Measurements from ENCODE around the gene WAS.
A peak's percentile ranks its signal among the peaks of the same experiment; 100 is the strongest.
"Not testable (repeated sequence)": the region's sequence is repeated elsewhere in the genome, so short reads cannot be mapped to it uniquely, and the experiment has no call there.

The WAS gene

GRCh38 chrX:48666649-48667048 lies 16.9 kb upstream of the WAS start:
- no peaks in the 10 kb centered on the region for H3K36me3 ChIP-seq (ENCODE audit: insufficient read depth, low read depth, low read length)
- H3K9ac ChIP-seq (ENCODE audit: low read depth, low read length): no peak overlapping the region
- H3K9me3 ChIP-seq (ENCODE audit: insufficient read depth, low read depth, low read length): no peaks in the 10 kb centered on the region
- H3K4me1 ChIP-seq (ENCODE audit: insufficient read depth, low read length): no peaks in the 10 kb centered on the region
- no peak overlapping the region for H3K4me3 ChIP-seq (ENCODE audit: low read length)
- no peak overlapping the region for H3K27ac ChIP-seq (ENCODE audit: low read length)
- H3K27me3 ChIP-seq (ENCODE audit: insufficient read depth, low read length): no peaks in the 10 kb centered on the region

- Histone ChIP-seq H3K27ac (ENCODE audit: low read length) (no peak overlapping the region), H3K9ac (ENCODE audit: low read depth, low read length) (no peak overlapping the region), H3K27me3 (ENCODE audit: insufficient read depth, low read length) (no peaks in the 10 kb centered on the region), H3K4me1 (ENCODE audit: insufficient read depth, low read length) (no peaks in the 10 kb centered on the region), H3K4me3 (ENCODE audit: low read length) (no peak overlapping the region), H3K36me3 (ENCODE audit: insufficient read depth, low read depth, low read length) (no peaks in the 10 kb centered on the region), H3K9me3 (ENCODE audit: insufficient read depth, low read depth, low read length) (no peaks in the 10 kb centered on the region)
Measured at GRCh38 chrX:48667509-48667908, 16.1 kb upstream of the WAS start.

GRCh38 chrX:48668187-48668586 lies 15.4 kb upstream of the WAS start:
- H3K27ac ChIP-seq (ENCODE audit: low read length); H3K27me3 ChIP-seq (ENCODE audit: insufficient read depth, low read length); H3K9me3 ChIP-seq (ENCODE audit: insufficient read depth, low read depth, low read length); H3K4me3 ChIP-seq (ENCODE audit: low read length); H3K4me1 ChIP-seq (ENCODE audit: insufficient read depth, low read length); H3K9ac ChIP-seq (ENCODE audit: low read depth, low read length); H3K36me3 ChIP-seq (ENCODE audit: insufficient read depth, low read depth, low read length): not testable (repeated sequence)

DNA sequence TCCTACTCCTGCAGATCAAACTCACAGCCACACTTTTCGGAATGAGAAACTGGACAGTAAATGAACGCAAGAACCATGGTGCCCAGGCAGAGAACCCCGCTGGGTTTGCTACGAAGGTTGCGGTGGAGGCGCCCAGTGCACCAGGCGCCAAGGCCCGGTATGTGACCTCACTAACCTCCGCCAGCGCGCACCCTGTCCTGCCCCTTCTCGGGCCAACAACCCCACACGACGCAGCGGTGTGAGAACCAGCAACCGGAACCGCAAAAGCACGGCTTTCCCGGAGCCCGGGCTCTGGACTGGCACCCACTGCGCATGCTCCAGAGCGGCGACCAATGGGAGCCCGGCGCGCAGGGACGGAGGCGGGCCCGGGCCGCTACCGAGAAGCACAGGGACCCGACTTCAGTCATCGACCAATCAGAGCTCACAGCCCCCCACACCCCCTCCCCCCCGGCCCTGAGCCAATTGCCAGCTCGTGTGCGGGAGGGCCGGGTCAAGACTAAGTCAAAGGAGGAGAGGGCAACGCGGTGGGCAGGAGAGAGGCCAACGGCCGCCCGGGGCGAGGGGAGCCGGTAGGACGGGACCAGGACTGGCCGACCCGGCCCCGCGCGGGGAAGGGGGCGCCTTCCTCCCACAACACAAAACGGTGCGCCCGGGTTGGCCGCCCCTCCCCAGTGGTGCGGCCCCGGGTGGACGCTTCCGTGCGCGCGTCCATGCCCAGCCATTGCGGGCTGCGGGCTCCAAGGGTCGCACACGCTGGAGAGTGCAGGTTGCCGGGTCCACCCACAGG lies 7.3 kb upstream of the WAS start:
- peak overlapping the region; percentile 65 for H3K27ac ChIP-seq (ENCODE audit: low read length)
- no peaks in the 10 kb centered on the region for H3K36me3 ChIP-seq (ENCODE audit: insufficient read depth, low read depth, low read length)
- no peaks in the 10 kb centered on the region for H3K27me3 ChIP-seq (ENCODE audit: insufficient read depth, low read length)
- H3K9ac ChIP-seq (ENCODE audit: low read depth, low read length): peak overlapping the region; percentile 88; the same call in 1 of the 2 replicates
- no peaks in the 10 kb centered on the region for H3K4me1 ChIP-seq (ENCODE audit: insufficient read depth, low read length)
- H3K9me3 ChIP-seq (ENCODE audit: insufficient read depth, low read depth, low read length): no peaks in the 10 kb centered on the region
- H3K4me3 ChIP-seq (ENCODE audit: low read length): peak overlapping the region; percentile 94

- H3K36me3 ChIP-seq (ENCODE audit: insufficient read depth, low read depth, low read length): no peaks in the 10 kb centered on the region
- H3K9ac ChIP-seq (ENCODE audit: low read depth, low read length): peak overlapping the region; percentile 83; the same call in 1 of the 2 replicates
- no peaks in the 10 kb centered on the region for H3K9me3 ChIP-seq (ENCODE audit: insufficient read depth, low read depth, low read length)
- H3K27me3 ChIP-seq (ENCODE audit: insufficient read depth, low read length): no peaks in the 10 kb centered on the region
- H3K27ac ChIP-seq (ENCODE audit: low read length): peak overlapping the region; percentile 65
- H3K4me3 ChIP-seq (ENCODE audit: low read length): peak overlapping the region; percentile 89
- H3K4me1 ChIP-seq (ENCODE audit: insufficient read depth, low read length): no peaks in the 10 kb centered on the region
Measured at GRCh38 chrX:48676893-48677270, 6.7 kb upstream of the WAS start.

DNA sequence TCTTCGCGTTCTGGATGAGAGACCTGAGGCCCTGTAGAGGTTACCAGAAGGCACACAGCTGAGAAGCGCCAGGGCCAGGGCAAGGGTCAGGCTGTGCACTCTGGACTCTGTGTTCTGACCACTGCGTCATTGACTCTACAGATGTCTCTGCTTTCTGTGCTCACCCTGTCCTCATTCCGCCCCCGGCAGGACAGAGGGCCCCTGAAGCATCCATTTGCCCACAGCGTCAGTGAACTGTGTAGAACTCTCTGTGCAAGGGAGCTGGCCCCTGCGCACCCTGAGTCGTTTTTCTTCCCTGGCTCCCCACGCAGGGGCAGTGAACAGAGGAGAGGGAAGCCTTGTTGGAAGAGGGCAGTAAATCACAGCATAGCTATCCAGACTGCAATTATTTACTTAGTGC lies 6.1 kb upstream of the WAS start:
- Histone ChIP-seq H3K9me3 (ENCODE audit: insufficient read depth, low read depth, low read length) (no peaks in the 10 kb centered on the region), H3K27ac (ENCODE audit: low read length) (no peak overlapping the region), H3K27me3 (ENCODE audit: insufficient read depth, low read length) (no peaks in the 10 kb centered on the region), H3K4me3 (ENCODE audit: low read length) (peak overlapping the region; percentile 89), H3K9ac (ENCODE audit: low read depth, low read length) (peak overlapping the region; percentile 83; the same call in 1 of the 2 replicates), H3K36me3 (ENCODE audit: insufficient read depth, low read depth, low read length) (no peaks in the 10 kb centered on the region), H3K4me1 (ENCODE audit: insufficient read depth, low read length) (no peaks in the 10 kb centered on the region)

GRCh38 chrX:48680467-48680866 lies 3.1 kb upstream of the WAS start:
- not testable (repeated sequence) for H3K36me3 ChIP-seq (ENCODE audit: insufficient read depth, low read depth, low read length); H3K9ac ChIP-seq (ENCODE audit: low read depth, low read length); H3K27me3 ChIP-seq (ENCODE audit: insufficient read depth, low read length); H3K4me1 ChIP-seq (ENCODE audit: insufficient read depth, low read length); H3K4me3 ChIP-seq (ENCODE audit: low read length); H3K27ac ChIP-seq (ENCODE audit: low read length); H3K9me3 ChIP-seq (ENCODE audit: insufficient read depth, low read depth, low read length)

DNA sequence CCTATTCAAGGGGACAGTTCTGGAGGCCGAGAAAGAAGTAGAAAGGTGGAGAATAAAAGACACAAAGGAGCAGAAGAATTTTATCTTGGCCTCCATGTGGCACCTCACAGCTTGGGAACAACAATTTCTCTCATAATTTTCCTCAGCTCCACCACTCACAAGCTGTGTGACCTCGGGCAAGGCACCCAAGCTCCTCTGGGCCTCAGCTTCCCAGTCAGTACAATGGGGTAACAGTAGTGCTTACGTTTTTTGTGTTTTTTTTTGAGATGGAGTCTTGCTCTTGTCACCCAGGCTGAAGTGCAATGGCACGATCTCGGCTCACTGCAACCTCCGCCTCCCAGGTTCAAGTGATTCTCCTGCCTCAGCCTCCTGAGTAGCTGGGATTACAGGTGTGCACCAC lies 2.7 kb upstream of the WAS start:
- H3K27ac ChIP-seq (ENCODE audit: low read length); H3K9me3 ChIP-seq (ENCODE audit: insufficient read depth, low read depth, low read length); H3K36me3 ChIP-seq (ENCODE audit: insufficient read depth, low read depth, low read length); H3K4me3 ChIP-seq (ENCODE audit: low read length); H3K4me1 ChIP-seq (ENCODE audit: insufficient read depth, low read length); H3K27me3 ChIP-seq (ENCODE audit: insufficient read depth, low read length); H3K9ac ChIP-seq (ENCODE audit: low read depth, low read length): not testable (repeated sequence)

GRCh38 chrX:48681539-48682183 lies 1.9 kb upstream of the WAS start:
- Histone ChIP-seq H3K9me3 (ENCODE audit: insufficient read depth, low read depth, low read length) (no peaks in the 10 kb centered on the region), H3K27ac (ENCODE audit: low read length) (no peak overlapping the region), H3K36me3 (ENCODE audit: insufficient read depth, low read depth, low read length) (no peaks in the 10 kb centered on the region), H3K4me1 (ENCODE audit: insufficient read depth, low read length) (no peaks in the 10 kb centered on the region), H3K27me3 (ENCODE audit: insufficient read depth, low read length) (no peaks in the 10 kb centered on the region), H3K4me3 (ENCODE audit: low read length) (no peak overlapping the region), H3K9ac (ENCODE audit: low read depth, low read length) (no peak overlapping the region)

GRCh38 chrX:48682795-48683194 lies 804 bp upstream of the WAS start:
- H3K9me3 ChIP-seq (ENCODE audit: insufficient read depth, low read depth, low read length); H3K27ac ChIP-seq (ENCODE audit: low read length); H3K27me3 ChIP-seq (ENCODE audit: insufficient read depth, low read length); H3K4me1 ChIP-seq (ENCODE audit: insufficient read depth, low read length); H3K4me3 ChIP-seq (ENCODE audit: low read length); H3K9ac ChIP-seq (ENCODE audit: low read depth, low read length); H3K36me3 ChIP-seq (ENCODE audit: insufficient read depth, low read depth, low read length): not testable (repeated sequence)

DNA sequence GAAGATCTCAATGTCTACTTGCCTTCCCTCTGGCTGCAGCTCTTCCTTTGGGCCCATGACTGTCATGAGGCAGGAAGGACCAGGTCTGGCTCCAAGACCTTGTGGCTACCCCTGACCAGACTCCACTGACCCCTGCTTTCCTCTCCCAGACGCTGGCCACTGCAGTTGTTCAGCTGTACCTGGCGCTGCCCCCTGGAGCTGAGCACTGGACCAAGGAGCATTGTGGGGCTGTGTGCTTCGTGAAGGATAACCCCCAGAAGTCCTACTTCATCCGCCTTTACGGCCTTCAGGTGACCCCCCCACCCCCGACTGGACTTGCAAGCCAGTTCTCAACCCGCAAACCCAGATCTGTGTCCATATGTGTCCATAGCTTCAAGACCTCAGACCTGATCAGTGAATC lies 535 bp downstream of the WAS start:
- Histone ChIP-seq H3K9me3 (ENCODE audit: insufficient read depth, low read depth, low read length) (no peaks in the 10 kb centered on the region), H3K9ac (ENCODE audit: low read depth, low read length) (no peak overlapping the region), H3K36me3 (ENCODE audit: insufficient read depth, low read depth, low read length) (no peaks in the 10 kb centered on the region), H3K4me3 (ENCODE audit: low read length) (no peak overlapping the region), H3K27me3 (ENCODE audit: insufficient read depth, low read length) (no peaks in the 10 kb centered on the region), H3K4me1 (ENCODE audit: insufficient read depth, low read length) (no peaks in the 10 kb centered on the region), H3K27ac (ENCODE audit: low read length) (no peak overlapping the region)

GRCh38 chrX:48685416-48685815 lies 1.8 kb downstream of the WAS start:
- Histone ChIP-seq H3K4me3 (ENCODE audit: low read length) (no peak overlapping the region), H3K9me3 (ENCODE audit: insufficient read depth, low read depth, low read length) (no peaks in the 10 kb centered on the region), H3K4me1 (ENCODE audit: insufficient read depth, low read length) (no peaks in the 10 kb centered on the region), H3K36me3 (ENCODE audit: insufficient read depth, low read depth, low read length) (no peaks in the 10 kb centered on the region), H3K9ac (ENCODE audit: low read depth, low read length) (no peak overlapping the region), H3K27me3 (ENCODE audit: insufficient read depth, low read length) (no peaks in the 10 kb centered on the region), H3K27ac (ENCODE audit: low read length) (no peak overlapping the region)

Measured in iPS-20b (cell line).